ENCODE measurements around the gene SOX11. TPM values are rescaled to one million over a fixed set of nuclear protein-coding genes. Genes with fewer than 3 reads are reported as not detected.
"Not testable (repeated sequence)": the region's sequence is repeated elsewhere in the genome, so short reads cannot be mapped to it uniquely, and the experiment has no call there.

The SOX11 gene
- total RNA-seq = 0.05 TPM in 1 of 2 replicates, not detected in the other

DNA sequence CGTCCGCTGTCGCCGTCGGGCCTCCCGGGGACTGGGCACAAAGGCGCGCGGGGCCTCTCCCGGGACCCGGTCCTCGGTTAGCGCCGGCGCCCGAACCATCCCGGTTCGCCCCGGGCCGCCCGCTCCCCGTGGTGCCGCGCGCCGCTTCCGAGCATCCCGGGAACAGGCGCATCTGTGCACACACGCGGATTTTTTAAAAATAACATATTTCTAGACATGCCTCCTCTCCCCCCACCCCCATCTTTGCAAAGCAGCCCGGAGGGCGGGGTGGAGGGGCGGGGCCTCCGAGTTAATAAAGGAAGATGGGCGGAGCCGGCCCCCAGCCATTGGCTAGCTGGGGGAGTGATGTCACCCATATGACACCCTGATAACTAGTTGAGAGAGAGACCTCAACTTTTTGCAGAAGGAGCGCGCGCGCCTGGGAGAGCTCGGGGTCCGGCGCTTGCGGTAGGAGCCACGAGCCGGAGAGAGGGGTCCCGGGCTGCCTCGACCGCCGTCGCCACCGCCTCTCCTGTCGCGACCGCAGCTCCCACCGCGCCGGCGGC, at the start of gene SOX11:
Gene SOX11, plus strand, starts transcription at position 400 of the 545 bp plus-strand sequence. CDS start 338 bp downstream, outside the sequence.
- Mint-ChIP-seq H3K27ac (no peak within 1 kb of the TSS), H3K9me3 (no peaks in the 10 kb centered on the region), H3K4me1 (peaks cover 15% of the 10 kb centered on the region), H3K27me3 (peaks cover 36% of the 10 kb centered on the region), H3K36me3 (ENCODE audit: low read depth) (no peaks in the 10 kb centered on the region), H3K4me3 (no peak within 1 kb of the TSS)
- ATAC-seq (ENCODE audit: low read depth) (no peak), DNase-seq (no peak)
- TF ChIP-seq CTCF (IDR thresholded peaks at IDR 0.05) = no peak
- intact Hi-C loops (cut with micrococcal nuclease) = no loop called here
- ChIA-PET POLR2A (no interaction called here), CTCF (no interaction called here)

GRCh38 chr2:5652734-5653133, 39.5 kb upstream of the SOX11 start:
- H3K36me3 Mint-ChIP-seq (ENCODE audit: low read depth); ATAC-seq (ENCODE audit: low read depth); POLR2A ChIA-PET; H3K4me3 Mint-ChIP-seq; H3K9me3 Mint-ChIP-seq; H3K27me3 Mint-ChIP-seq; intact Hi-C loops (cut with micrococcal nuclease); H3K27ac Mint-ChIP-seq; CTCF ChIA-PET; DNase-seq; H3K4me1 Mint-ChIP-seq: not testable (repeated sequence)

DNA sequence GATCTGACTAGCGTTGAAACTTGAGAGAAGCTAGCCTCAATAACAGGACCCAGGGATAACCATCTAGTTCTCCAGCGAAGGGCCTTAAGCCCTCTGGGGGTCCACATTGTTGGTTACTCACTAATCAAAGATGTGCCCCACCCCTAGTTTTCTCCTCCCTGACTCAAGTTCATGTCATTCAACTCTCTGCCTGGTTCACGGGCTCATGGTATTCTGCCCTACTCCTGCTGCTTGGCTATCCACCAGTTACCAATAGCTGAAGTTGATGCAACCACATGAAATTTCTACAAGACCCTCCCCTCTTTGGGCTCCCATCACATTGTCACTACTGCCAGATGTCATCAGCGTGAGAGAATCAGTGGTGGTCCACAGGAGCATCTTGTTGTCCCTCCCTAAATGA, 38.4 kb upstream of the SOX11 start:
- H3K4me1 Mint-ChIP-seq; H3K27ac Mint-ChIP-seq; DNase-seq; POLR2A ChIA-PET; H3K9me3 Mint-ChIP-seq; H3K4me3 Mint-ChIP-seq; CTCF ChIA-PET; ATAC-seq (ENCODE audit: low read depth); intact Hi-C loops (cut with micrococcal nuclease); H3K27me3 Mint-ChIP-seq; H3K36me3 Mint-ChIP-seq (ENCODE audit: low read depth): not testable (repeated sequence)

DNA sequence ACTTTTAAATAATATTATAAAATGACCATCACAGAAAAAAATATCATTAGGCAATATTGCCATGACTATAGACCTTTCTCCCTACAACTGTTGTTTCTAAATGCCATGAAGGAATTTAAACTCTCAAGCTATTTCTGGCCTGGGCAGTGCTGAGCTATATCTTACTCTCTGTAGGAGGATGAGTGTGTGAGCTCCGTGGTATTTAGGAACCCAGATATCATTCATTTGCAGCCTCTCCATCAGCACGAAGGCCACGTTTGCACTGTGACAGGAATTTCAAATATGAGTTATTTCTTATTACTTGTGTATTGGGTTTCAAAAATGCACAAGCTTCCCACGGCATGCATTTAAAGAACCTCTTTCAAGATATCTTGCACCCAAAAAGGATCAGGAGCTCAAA, 35.0 kb upstream of the SOX11 start:
- ChIA-PET CTCF (no interaction called here), POLR2A (no interaction called here)
- DNase-seq (no peak), ATAC-seq (ENCODE audit: low read depth) (no peak)
- TF ChIP-seq CTCF (IDR thresholded peaks at IDR 0.05) = no peak
- H3K36me3 Mint-ChIP-seq (ENCODE audit: low read depth) = no peaks in the 10 kb centered on the region
- intact Hi-C loops (cut with micrococcal nuclease) = no loop called here
- H3K4me3 Mint-ChIP-seq = no peak overlapping the region
- H3K4me1 Mint-ChIP-seq = no peaks in the 10 kb centered on the region
- no peak overlapping the region for H3K27ac Mint-ChIP-seq
- no peaks in the 10 kb centered on the region for H3K27me3 Mint-ChIP-seq
- peaks cover 4% of the 10 kb centered on the region for H3K9me3 Mint-ChIP-seq

DNA sequence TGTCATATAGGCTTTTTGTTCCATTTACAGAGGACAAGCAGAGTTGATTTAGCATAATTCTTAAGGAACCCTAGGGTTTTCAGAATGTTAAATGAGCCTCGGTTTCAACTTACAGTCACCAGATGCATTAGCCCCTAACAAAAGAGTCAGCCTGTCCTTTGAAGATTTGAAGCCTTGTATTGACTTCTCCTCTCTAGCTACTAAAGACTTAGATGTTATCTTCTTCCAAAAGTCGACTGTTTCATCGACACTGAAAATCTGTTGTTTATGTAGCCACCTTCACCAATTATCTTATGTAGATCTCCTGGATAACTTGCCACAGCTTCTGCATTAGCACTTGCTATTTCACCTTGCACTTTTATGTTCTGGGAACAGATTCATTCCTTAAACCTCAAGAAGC, 31.6 kb upstream of the SOX11 start:
- intact Hi-C loops (cut with micrococcal nuclease) = no loop called here
- no peaks in the 10 kb centered on the region for H3K4me1 Mint-ChIP-seq
- POLR2A ChIA-PET = no interaction called here
- no peaks in the 10 kb centered on the region for H3K27me3 Mint-ChIP-seq
- H3K36me3 Mint-ChIP-seq (ENCODE audit: low read depth) = no peaks in the 10 kb centered on the region
- H3K27ac Mint-ChIP-seq = no peak overlapping the region
- no peak overlapping the region for H3K4me3 Mint-ChIP-seq
- ATAC-seq (ENCODE audit: low read depth) = no peak
- CTCF ChIA-PET = no interaction called here
- H3K9me3 Mint-ChIP-seq = no peaks in the 10 kb centered on the region
- no peak for TF ChIP-seq CTCF (IDR thresholded peaks at IDR 0.05)
- no peak for DNase-seq

DNA sequence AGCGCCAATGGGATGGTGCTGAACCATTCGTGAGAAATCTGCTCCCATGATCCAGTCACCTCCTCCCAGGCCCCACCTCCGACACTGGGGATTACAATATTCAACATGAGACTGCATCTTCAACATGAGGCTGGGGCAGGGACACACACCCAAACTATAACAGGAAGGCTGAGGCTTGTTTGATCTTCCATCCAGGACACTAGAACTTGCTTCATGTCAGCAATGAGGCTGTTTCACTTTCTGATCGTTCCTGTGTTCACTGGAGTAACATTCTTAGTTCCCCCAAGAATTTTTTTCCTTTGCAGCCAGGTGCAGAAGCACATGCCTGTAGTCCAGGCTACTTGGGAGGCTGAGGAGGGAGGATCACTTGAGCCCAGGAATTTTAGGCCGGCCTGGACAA, 30.8 kb upstream of the SOX11 start:
- H3K27me3 Mint-ChIP-seq = no peaks in the 10 kb centered on the region
- ChIA-PET CTCF (no interaction called here), POLR2A (no interaction called here)
- ATAC-seq (ENCODE audit: low read depth) (no peak), DNase-seq (no peak)
- intact Hi-C loops (cut with micrococcal nuclease) = no loop called here
- H3K27ac Mint-ChIP-seq = no peak overlapping the region
- H3K4me1 Mint-ChIP-seq = no peaks in the 10 kb centered on the region
- H3K9me3 Mint-ChIP-seq = no peaks in the 10 kb centered on the region
- no peaks in the 10 kb centered on the region for H3K36me3 Mint-ChIP-seq (ENCODE audit: low read depth)
- TF ChIP-seq CTCF (IDR thresholded peaks at IDR 0.05) = no peak
- no peak overlapping the region for H3K4me3 Mint-ChIP-seq
